ENCODE measurements around the gene SPATA2. TPM values are rescaled to one million over a fixed set of nuclear protein-coding genes. Genes with fewer than 3 reads are reported as not detected.

Gene SPATA2
- total RNA-seq, 1 donor from 2014 or later = 8.7 TPM

- no peak for TF ChIP-seq CTCF (IDR thresholded peaks at IDR 0.05)
- H3K9me3 ChIP-seq = no peaks in the 10 kb centered on the region
- H3K27me3 ChIP-seq = no peaks in the 10 kb centered on the region
- DNase-seq = no peak
- H3K4me1 ChIP-seq = peaks cover 22% of the 10 kb centered on the region
- no peaks in the 10 kb centered on the region for H3K36me3 ChIP-seq
- peak overlapping the region; percentile 100 for H3K27ac ChIP-seq
- ATAC-seq = no peak
- intact Hi-C loops (cut with DNase I) = no loop called here
- peak overlapping the region; percentile 100 for H3K4me3 ChIP-seq
These were observed 280 bp downstream of the SPATA2 start for GRCh38 chr20:49915118-49915379.

DNA sequence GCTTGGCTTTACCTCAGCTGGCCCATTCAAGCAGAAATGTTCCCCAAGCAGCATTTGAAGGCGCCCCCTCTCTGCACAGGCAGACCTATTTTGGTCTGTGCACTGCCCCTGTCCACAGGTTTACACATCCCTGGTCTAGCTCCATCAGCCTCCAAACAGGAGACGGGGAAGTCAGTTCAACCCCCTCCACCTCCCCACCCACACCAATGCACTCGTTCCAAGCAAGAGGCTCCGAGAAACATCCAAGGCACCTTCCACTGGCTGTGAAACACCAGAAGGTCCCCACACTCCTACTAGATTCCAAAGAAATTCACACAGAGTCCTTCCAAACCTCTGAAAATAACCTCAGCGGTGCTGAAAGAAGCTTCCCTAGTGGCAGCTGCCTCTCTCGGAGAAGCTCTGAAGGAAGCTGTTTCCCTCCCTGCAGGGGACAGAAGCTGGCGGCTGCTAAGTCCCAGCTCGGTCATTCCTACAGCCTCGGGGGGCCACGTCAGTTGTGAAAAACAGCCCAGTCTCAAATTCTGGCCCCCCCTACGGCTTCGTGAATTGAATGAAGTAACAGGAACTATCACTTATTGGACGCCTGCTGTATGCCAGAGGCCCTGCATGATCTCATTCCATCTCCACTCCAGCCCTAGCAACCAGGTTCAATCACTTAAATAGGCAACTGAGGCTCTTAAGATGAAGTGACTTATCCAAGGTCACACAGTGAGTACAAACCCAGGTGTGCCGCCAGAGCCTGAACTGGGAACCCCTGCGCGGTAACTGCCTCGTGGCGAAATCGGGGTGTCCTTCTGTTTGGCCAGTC is 815 bp downstream of the SPATA2 start:
- Histone ChIP-seq H3K4me3 (peak overlapping the region; percentile 100), H3K27ac (peak overlapping the region; percentile 100), H3K36me3 (no peaks in the 10 kb centered on the region), H3K9me3 (no peaks in the 10 kb centered on the region), H3K27me3 (no peaks in the 10 kb centered on the region), H3K4me1 (peaks cover 22% of the 10 kb centered on the region)
- TF ChIP-seq CTCF (IDR thresholded peaks at IDR 0.05) = no peak
- intact Hi-C loops (cut with DNase I) = no loop called here
- no peak for ATAC-seq
- peak; percentile 52 for DNase-seq

GRCh38 chr20:49913399-49914047 is 1.8 kb downstream of the SPATA2 start:
- H3K9me3 ChIP-seq = no peaks in the 10 kb centered on the region
- H3K4me1 ChIP-seq = peaks cover 22% of the 10 kb centered on the region
- H3K4me3 ChIP-seq = no peak overlapping the region
- H3K27me3 ChIP-seq = no peaks in the 10 kb centered on the region
- H3K27ac ChIP-seq = no peak overlapping the region
- ATAC-seq (no peak), DNase-seq (no peak)
- TF ChIP-seq CTCF (IDR thresholded peaks at IDR 0.05) = no peak
- peaks cover under 1% of the 10 kb centered on the region for H3K36me3 ChIP-seq
- intact Hi-C loops (cut with DNase I) = no loop called here

DNA sequence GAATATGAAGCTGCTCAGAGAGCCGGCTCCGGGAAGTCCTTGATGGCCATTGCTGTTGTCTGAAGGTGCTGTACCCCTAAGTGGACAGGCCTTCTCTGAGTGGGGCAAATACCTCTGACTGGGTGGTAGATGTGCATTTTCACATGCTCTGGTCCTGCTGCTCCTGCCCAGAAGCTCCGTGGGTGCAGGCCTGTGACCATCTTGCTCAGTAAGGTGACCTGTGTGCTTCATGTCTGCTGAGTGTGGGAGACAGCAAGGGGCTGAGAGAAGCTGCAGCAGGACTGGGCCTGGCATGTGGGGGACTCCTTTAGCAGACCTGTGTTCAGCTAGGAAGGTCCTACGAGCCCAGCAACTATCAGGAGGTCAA is 5.0 kb downstream of the SPATA2 start:
- TF ChIP-seq CTCF (IDR thresholded peaks at IDR 0.05) = no peak
- no peaks in the 10 kb centered on the region for H3K27me3 ChIP-seq
- H3K4me3 ChIP-seq = no peak overlapping the region
- DNase-seq (no peak), ATAC-seq (no peak)
- H3K36me3 ChIP-seq = peaks cover 25% of the 10 kb centered on the region
- H3K27ac ChIP-seq = no peak overlapping the region
- H3K9me3 ChIP-seq = no peaks in the 10 kb centered on the region
- H3K4me1 ChIP-seq = peaks cover 19% of the 10 kb centered on the region
- intact Hi-C loops (cut with DNase I) = no loop called here

DNA sequence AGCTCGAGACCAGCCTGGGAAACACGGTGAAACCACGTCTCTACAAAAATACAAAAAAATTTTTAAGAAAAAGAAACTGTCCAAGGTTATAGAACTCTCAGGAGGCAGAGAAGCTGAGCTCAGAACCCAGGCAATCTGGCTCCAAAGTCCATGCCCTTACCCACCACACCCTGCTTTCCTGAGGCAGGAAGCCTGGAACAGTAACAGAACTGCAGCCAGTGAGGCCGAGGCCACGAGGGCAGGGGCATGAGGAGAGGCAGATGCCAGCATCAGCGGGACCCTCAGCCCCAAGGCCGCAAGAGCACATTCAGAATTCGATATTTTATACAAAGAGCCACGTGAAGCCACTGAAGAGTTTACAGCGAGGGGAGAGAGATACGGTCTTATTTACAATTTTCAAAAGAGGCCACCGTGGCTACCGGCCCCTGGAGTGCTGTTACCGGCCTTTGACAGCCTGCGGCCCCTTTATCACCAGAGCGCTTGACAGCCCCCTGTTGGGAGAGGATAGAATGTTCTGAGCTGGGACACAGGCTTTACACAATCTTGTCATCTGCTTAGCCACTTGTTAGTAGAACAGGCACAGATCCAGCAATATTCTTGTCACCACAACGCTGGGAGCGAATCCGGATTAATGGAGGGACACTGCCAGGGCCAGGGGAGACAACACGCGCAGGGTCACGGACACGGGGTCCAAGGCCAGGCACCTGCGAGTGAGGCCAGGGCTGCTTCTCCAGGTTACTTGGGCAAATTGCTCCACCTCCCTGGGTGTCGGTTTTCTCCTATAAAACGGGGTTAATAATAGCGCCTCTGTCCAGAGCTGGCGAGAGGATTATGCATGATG is 5.6 kb downstream of the SPATA2 start:
- H3K4me3 ChIP-seq = no peak overlapping the region
- peaks cover 18% of the 10 kb centered on the region for H3K4me1 ChIP-seq
- no peaks in the 10 kb centered on the region for H3K27me3 ChIP-seq
- TF ChIP-seq CTCF (IDR thresholded peaks at IDR 0.05) = peak; percentile 34
- DNase-seq (peak; percentile 44), ATAC-seq (no peak)
- H3K9me3 ChIP-seq = no peaks in the 10 kb centered on the region
- intact Hi-C loops (cut with DNase I) = no loop called here
- H3K27ac ChIP-seq = peak overlapping the region; percentile 24
- peaks cover 31% of the 10 kb centered on the region for H3K36me3 ChIP-seq

Data from upper lobe of right lung (tissue), 1 donor.